Measurements from ENCODE around the gene PLRG1. TPM values are rescaled to one million over a fixed set of nuclear protein-coding genes. Genes with fewer than 3 reads are reported as not detected.

PLRG1 gene
- total RNA-seq, 4 donors from 2014 or later = 39.2 to 54.7 (median 41.2) TPM

DNA sequence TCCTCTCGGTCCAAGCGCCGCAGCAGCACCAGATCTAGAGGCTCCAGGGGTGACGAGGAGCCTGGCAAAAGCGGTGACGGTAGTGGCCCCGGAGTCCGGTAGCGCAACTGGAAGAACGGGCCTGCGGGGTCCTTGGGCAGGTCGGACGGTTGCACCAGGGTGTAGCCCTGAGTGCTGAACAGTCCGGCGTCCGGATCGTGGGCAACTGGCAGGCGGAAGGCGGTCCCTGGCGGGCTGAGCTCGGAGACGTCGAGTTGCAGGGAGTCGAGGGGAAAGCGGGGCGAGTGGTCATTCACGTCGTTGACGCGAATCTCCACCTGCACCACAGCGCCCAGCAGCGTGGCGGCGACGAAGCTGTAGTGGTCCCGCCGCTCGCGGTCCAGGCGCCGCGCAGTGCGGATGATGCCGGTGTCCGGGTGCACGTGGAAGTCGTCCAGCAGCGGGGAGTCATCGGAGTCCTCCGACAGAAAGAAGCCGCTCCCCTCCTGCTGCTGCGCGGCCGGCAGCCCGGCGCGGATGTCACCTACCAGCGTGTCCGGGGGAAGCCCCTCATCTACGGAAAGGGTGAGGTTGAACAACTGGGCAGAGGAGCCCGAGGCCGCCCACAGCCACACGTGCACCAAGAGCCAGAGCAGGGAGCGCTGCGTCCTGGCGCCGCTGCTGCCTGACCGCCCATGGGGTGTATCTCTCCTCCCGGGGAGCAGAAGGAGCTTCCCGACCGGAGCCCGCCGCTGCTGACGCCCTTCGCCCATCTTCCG, 59.4 kb downstream of the PLRG1 start:
- DNase-seq (ENCODE audit: low spot score) = no peak
- TF ChIP-seq, protein P1, sequence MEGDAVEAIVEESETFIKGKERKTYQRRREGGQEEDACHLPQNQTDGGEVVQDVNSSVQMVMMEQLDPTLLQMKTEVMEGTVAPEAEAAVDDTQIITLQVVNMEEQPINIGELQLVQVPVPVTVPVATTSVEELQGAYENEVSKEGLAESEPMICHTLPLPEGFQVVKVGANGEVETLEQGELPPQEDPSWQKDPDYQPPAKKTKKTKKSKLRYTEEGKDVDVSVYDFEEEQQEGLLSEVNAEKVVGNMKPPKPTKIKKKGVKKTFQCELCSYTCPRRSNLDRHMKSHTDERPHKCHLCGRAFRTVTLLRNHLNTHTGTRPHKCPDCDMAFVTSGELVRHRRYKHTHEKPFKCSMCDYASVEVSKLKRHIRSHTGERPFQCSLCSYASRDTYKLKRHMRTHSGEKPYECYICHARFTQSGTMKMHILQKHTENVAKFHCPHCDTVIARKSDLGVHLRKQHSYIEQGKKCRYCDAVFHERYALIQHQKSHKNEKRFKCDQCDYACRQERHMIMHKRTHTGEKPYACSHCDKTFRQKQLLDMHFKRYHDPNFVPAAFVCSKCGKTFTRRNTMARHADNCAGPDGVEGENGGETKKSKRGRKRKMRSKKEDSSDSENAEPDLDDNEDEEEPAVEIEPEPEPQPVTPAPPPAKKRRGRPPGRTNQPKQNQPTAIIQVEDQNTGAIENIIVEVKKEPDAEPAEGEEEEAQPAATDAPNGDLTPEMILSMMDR (IDR thresholded peaks at IDR 0.05) = no peak

GRCh38 chr4:154490234-154490582, 60.0 kb downstream of the PLRG1 start:
- DNase-seq (ENCODE audit: low spot score) = no peak
- ATAC-seq (ENCODE audit: low FRiP score) = no peak
- TF ChIP-seq, protein P1 (IDR thresholded peaks at IDR 0.05) = no peak

More for the DNA sequence above, 59.4 kb downstream of the PLRG1 start:
- ATAC-seq (ENCODE audit: low FRiP score) = peak; percentile 33

DNA sequence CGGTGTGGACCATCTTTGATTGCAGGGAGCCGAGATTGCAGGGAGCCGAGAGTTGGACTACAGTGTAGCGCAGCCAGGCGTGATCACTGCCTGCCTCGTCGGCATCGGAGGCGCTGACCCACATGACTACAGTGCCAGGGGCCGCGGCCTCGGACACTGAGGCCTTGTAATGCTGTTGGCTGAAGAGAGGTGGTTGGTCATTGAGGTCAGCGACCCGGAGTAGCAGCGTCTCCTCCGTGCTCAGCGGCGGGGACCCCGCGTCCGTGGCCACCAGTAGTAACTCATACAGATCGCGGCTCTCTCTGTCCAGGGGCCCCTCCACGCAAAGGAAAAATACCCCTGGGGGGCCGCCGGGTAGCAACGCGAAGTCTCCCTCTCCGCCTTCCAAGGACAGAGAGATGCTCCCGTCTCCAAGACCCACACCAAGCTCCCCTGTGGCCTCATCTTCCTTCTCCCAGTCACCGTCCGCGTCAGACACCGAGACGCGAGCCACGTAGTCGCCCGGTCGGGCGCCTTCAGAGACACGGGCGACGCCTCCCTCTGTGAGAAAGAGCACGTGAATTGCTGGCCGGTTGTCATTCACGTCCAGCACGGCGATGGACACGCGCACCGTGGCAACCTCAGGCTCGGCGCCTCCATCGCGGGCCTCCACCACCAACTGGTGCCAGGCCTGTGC, 60.5 kb downstream of the PLRG1 start:
- ATAC-seq (ENCODE audit: low FRiP score) = no peak
- TF ChIP-seq, protein P1 (IDR thresholded peaks at IDR 0.05) = no peak
- no peak for DNase-seq (ENCODE audit: low spot score)

DNA sequence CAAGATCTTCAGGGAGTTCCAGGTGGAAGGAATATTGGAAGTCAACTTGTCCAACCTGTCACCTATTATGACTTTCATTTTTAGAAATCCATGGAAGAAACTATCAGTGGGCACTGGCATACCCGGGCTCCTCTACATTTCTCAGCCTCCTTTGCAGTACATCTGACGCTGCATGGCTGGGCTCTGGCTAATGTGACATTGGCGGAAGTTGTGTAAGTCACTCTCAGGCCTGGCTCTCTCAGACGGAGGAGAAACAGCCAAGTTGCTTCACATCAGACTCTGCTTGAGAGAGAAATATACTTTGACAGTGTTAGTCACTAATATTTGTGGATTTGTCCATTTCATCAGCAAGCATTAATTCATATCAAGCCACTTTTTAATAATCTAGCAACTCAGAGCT, 63.1 kb downstream of the PLRG1 start:
- ATAC-seq (ENCODE audit: low FRiP score) (no peak), DNase-seq (ENCODE audit: low spot score) (no peak)
- TF ChIP-seq, protein P1 (IDR thresholded peaks at IDR 0.05) = no peak

- ATAC-seq (ENCODE audit: low FRiP score) (no peak), DNase-seq (ENCODE audit: low spot score) (no peak)
- TF ChIP-seq, protein P1 (IDR thresholded peaks at IDR 0.05) = no peak
These were observed 65.0 kb downstream of the PLRG1 start for GRCh38 chr4:154485127-154485773.

Small RNAs within 50 kb of the gene (small RNA-seq; reads per million reads assigned to genes)
- not detected for gene RNU6-1285P

Other genes with a start within 250 kb of the PLRG1 start
- gene DCHS2, start 58.6 kb downstream of the PLRG1 start, total RNA-seq = 1 to 10 TPM in 2 of 4 donors, under 1 TPM in 2; 0.06 to 2.0 (median 0.72) TPM
- gene FGB, start 12.6 kb upstream of the PLRG1 start, total RNA-seq = not detected
- not detected for gene FGA, start 40.3 kb upstream of the PLRG1 start, total RNA-seq
- under 1 TPM in 1 of 4 donors, not detected in 3; 0.31 TPM for gene FGG, start 62.3 kb upstream of the PLRG1 start, total RNA-seq
- gene LRAT, start 193.6 kb upstream of the PLRG1 start, total RNA-seq = 1 to 10 TPM in 2 of 4 donors, not detected in 2; 1.7 to 2.4 TPM
- under 1 TPM in 1 of 4 donors, not detected in 3; 0.19 TPM for gene RBM46, start 230.9 kb upstream of the PLRG1 start, total RNA-seq